Hepatocyte (in vitro differentiated cells): ENCODE measurements around the gene FAM193B. TPM values are rescaled to one million over a fixed set of nuclear protein-coding genes. Genes with fewer than 3 reads are reported as not detected.

ENCODE experiments used
- DNase-seq: peaks from one replicate; pipeline ENCODE4 v3.0.0-alpha.2; 2016; ENCODE audit warnings: low spot score
- H2AFZ ChIP-seq: fragments of 200-600 bp; sonication (generic); 2 replicates; pipeline ENCODE4 v1.6.0; 2016; ENCODE audit warnings: antibody characterized with exemption, mild to moderate bottlenecking
- H3K27ac ChIP-seq: fragments of 200-600 bp; sonication (generic); 2 replicates; pipeline ENCODE4 v1.5.1; 2016; ENCODE audit warnings: mild to moderate bottlenecking
- H3K27me3 ChIP-seq: fragments of 200-600 bp; sonication (generic); 2 replicates; pipeline ENCODE4 v1.6.1; 2016
- H3K36me3 ChIP-seq: fragments of 200-600 bp; sonication (generic); replicated peaks from 2 replicates; pipeline ENCODE4 v1.5.1; 2016; ENCODE audit warnings: low read depth; ENCODE audit not compliant: insufficient read depth
- H3K4me1 ChIP-seq: fragments of 200-600 bp; sonication (generic); 2 replicates; pipeline ENCODE4 v1.5.1; 2016; ENCODE audit warnings: mild to moderate bottlenecking, moderate library complexity; ENCODE audit not compliant: insufficient read depth
- H3K4me2 ChIP-seq: fragments of 200-600 bp; sonication (generic); 2 replicates; pipeline ENCODE4 v1.6.0; 2016
- H3K4me3 ChIP-seq: fragments of 200-600 bp; sonication (generic); 2 replicates; pipeline ENCODE4 v1.5.1; 2016; ENCODE audit warnings: mild to moderate bottlenecking
- H3K79me2 ChIP-seq: fragments of 200-600 bp; sonication (generic); 2 replicates; pipeline ENCODE4 v1.6.0; 2017; ENCODE audit warnings: mild to moderate bottlenecking
- H3K9me2 ChIP-seq: fragments of 200-600 bp; sonication (generic); replicated peaks from 2 replicates; pipeline ENCODE4 v1.6.0; 2017; ENCODE audit warnings: mild to moderate bottlenecking; ENCODE audit not compliant: insufficient read depth
- H3K9me3 ChIP-seq: fragments of 200-600 bp; sonication (generic); 2 replicates; pipeline ENCODE4 v1.5.1; 2016; ENCODE audit warnings: low read depth, mild to moderate bottlenecking
- H4K20me1 ChIP-seq: fragments of 200-600 bp; sonication (generic); 2 replicates; pipeline ENCODE4 v1.6.0; 2016; ENCODE audit warnings: mild to moderate bottlenecking; ENCODE audit not compliant: insufficient read depth, poor library complexity, severe bottlenecking
- CTCF ChIP-seq: fragments of 200-600 bp; sonication (generic); IDR thresholded peaks from 2 replicates; pipeline ENCODE4 v1.5.1; 2016; ENCODE audit warnings: antibody characterized with exemption, mild to moderate bottlenecking; ENCODE audit not compliant: poor library complexity
- EZH2 ChIP-seq: fragments of 200-600 bp; sonication (generic); IDR thresholded peaks from 2 replicates; pipeline ENCODE4 v1.6.1; 2016; ENCODE audit warnings: antibody characterized with exemption, mild to moderate bottlenecking, borderline replicate concordance
- EZH2phosphoT487 ChIP-seq: fragments of 200-600 bp; sonication (generic); IDR thresholded peaks from one replicate; pipeline ENCODE4 v1.6.1; 2018; ENCODE audit warnings: antibody characterized with exemption, mild to moderate bottlenecking, low read depth, moderate library complexity; ENCODE audit not compliant: unreplicated experiment, severe bottlenecking
- WGBS: methylation state at CpG from one replicate; pipeline ENCODE4 v1.1.6; 2016; ENCODE audit warnings: low lambda C conversion rate; ENCODE audit errors: missing lambda C conversion rate; 5-methylcytosine and 5-hydroxymethylcytosine counted together
- polyA plus RNA-seq: library from polyadenylated mRNA; unstranded; fragments of >200 nt; fragmentation: Nextera tagmentation; extraction: Ambion mirVana; gene quantifications from 2 replicates; pipeline ENCODE4 v1.2.1, GENCODE V29; 2016
- total RNA-seq: library from RNA; depleted of rRNA; stranded (reverse); fragments of >200 nt; gene quantifications from 2 replicates; pipeline ENCODE4 v1.2.3, GENCODE V29; 2014

The FAM193B gene
- total and polyA plus RNA-seq, 2 experiments from 2014 or later, result 67.6 to 76.1 TPM

- Histone ChIP-seq H3K36me3 (peaks cover 5% of the 10 kb centered on the region), H3K4me2 (no peak overlapping the region), H4K20me1 (peaks cover 54% of the 10 kb centered on the region), H2AFZ (no peak overlapping the region), H3K9me2 (no peaks in the 10 kb centered on the region), H3K27ac (no peak overlapping the region), H3K4me1 (peaks cover 33% of the 10 kb centered on the region), H3K27me3 (no peaks in the 10 kb centered on the region), H3K9me3 (no peaks in the 10 kb centered on the region), H3K79me2 (peaks cover 81% of the 10 kb centered on the region), H3K4me3 (no peak overlapping the region)
- DNase-seq, result no peak
- WGBS, result 92% methylated on average over 1 of the region's 1 CpG
- TF ChIP-seq EZH2, result no peak
- TF ChIP-seq CTCF, result no peak
- TF ChIP-seq EZH2phosphoT487, result no peak
Measured at GRCh38 chr5:177550122-177550521, 4.2 kb downstream of the FAM193B start.

GRCh38 chr5:177548495-177548894 lies 5.9 kb downstream of the FAM193B start:
- Histone ChIP-seq H3K36me3 (peaks cover 5% of the 10 kb centered on the region), H3K9me2 (no peaks in the 10 kb centered on the region), H3K9me3 (no peaks in the 10 kb centered on the region), H3K4me2 (no peak overlapping the region), H2AFZ (no peak overlapping the region), H3K27me3 (no peaks in the 10 kb centered on the region), H4K20me1 (peaks cover 58% of the 10 kb centered on the region), H3K27ac (no peak overlapping the region), H3K79me2 (peaks cover 88% of the 10 kb centered on the region), H3K4me3 (no peak overlapping the region), H3K4me1 (peaks cover 30% of the 10 kb centered on the region)
- no peak for TF ChIP-seq EZH2phosphoT487
- TF ChIP-seq CTCF, result no peak
- TF ChIP-seq EZH2, result no peak
- DNase-seq, result no peak
- WGBS, result 76% methylated on average over 1 of the region's 1 CpG

GRCh38 chr5:177547736-177548135 lies 6.6 kb downstream of the FAM193B start:
- Histone ChIP-seq H3K4me1 (peaks cover 24% of the 10 kb centered on the region), H3K4me2 (no peak overlapping the region), H3K4me3 (no peak overlapping the region), H3K27ac (no peak overlapping the region), H3K36me3 (peaks cover 5% of the 10 kb centered on the region), H3K27me3 (no peaks in the 10 kb centered on the region), H3K9me3 (no peaks in the 10 kb centered on the region), H3K79me2 (peaks cover 88% of the 10 kb centered on the region), H3K9me2 (no peaks in the 10 kb centered on the region), H4K20me1 (peaks cover 50% of the 10 kb centered on the region), H2AFZ (no peak overlapping the region)
- WGBS, result 85% methylated on average over 3 of the region's 3 CpGs
- DNase-seq, result no peak
- TF ChIP-seq CTCF (no peak), EZH2phosphoT487 (no peak), EZH2 (no peak)
